ENCODE results near the gene ARID1A. TPM values are rescaled to one million over a fixed set of nuclear protein-coding genes. Genes with fewer than 3 reads are reported as not detected.

The ARID1A gene
- total RNA-seq, 1 donor from 2014 or later = 70.0 TPM

GRCh38 chr1:26784886-26785285 lies 89.1 kb downstream of the ARID1A start:
- no peak for TF ChIP-seq CTCF (IDR thresholded peaks at IDR 0.05)
- Mint-ChIP-seq H3K27me3 (ENCODE audit: unreplicated experiment) (no peaks in the 10 kb centered on the region), H3K27ac (ENCODE audit: unreplicated experiment) (peak overlapping the region; percentile 100), H3K4me3 (ENCODE audit: unreplicated experiment) (no peak overlapping the region), H3K4me1 (ENCODE audit: unreplicated experiment) (peaks cover 76% of the 10 kb centered on the region), H3K36me3 (ENCODE audit: unreplicated experiment) (peaks cover 19% of the 10 kb centered on the region), H3K9me3 (ENCODE audit: unreplicated experiment) (no peaks in the 10 kb centered on the region)
- no peak for DNase-seq (ENCODE audit: extremely low spot score, unreplicated experiment)

GRCh38 chr1:26785611-26786436 lies 90.0 kb downstream of the ARID1A start:
- Mint-ChIP-seq H3K4me3 (ENCODE audit: unreplicated experiment) (peak overlapping the region; percentile 95), H3K27me3 (ENCODE audit: unreplicated experiment) (no peaks in the 10 kb centered on the region), H3K36me3 (ENCODE audit: unreplicated experiment) (peaks cover 19% of the 10 kb centered on the region)

GRCh38 chr1:26786437-26787380 lies 90.9 kb downstream of the ARID1A start:
- Mint-ChIP-seq H3K27ac (ENCODE audit: unreplicated experiment) (peak overlapping the region; percentile 100), H3K36me3 (ENCODE audit: unreplicated experiment) (peaks cover 17% of the 10 kb centered on the region), H3K4me3 (ENCODE audit: unreplicated experiment) (peak overlapping the region; percentile 95), H3K9me3 (ENCODE audit: unreplicated experiment) (no peaks in the 10 kb centered on the region), H3K4me1 (ENCODE audit: unreplicated experiment) (peaks cover 75% of the 10 kb centered on the region), H3K27me3 (ENCODE audit: unreplicated experiment) (no peaks in the 10 kb centered on the region)
- TF ChIP-seq CTCF (IDR thresholded peaks at IDR 0.05) = no peak
- no peak for DNase-seq (ENCODE audit: extremely low spot score, unreplicated experiment)

More at GRCh38 chr1:26785611-26786436, 90.0 kb downstream of the ARID1A start:
- Mint-ChIP-seq H3K27ac (ENCODE audit: unreplicated experiment) (peak overlapping the region; percentile 100), H3K4me1 (ENCODE audit: unreplicated experiment) (peaks cover 82% of the 10 kb centered on the region), H3K9me3 (ENCODE audit: unreplicated experiment) (no peaks in the 10 kb centered on the region)
- no peak for TF ChIP-seq CTCF (IDR thresholded peaks at IDR 0.05)
- DNase-seq (ENCODE audit: extremely low spot score, unreplicated experiment) = no peak

GRCh38 chr1:26787381-26787705 lies 91.5 kb downstream of the ARID1A start:
- peaks cover 13% of the 10 kb centered on the region for H3K36me3 Mint-ChIP-seq (ENCODE audit: unreplicated experiment)
- peak overlapping the region; percentile 100 for H3K27ac Mint-ChIP-seq (ENCODE audit: unreplicated experiment)
- peak overlapping the region; percentile 95 for H3K4me3 Mint-ChIP-seq (ENCODE audit: unreplicated experiment)
- H3K9me3 Mint-ChIP-seq (ENCODE audit: unreplicated experiment) = no peaks in the 10 kb centered on the region
- no peak for DNase-seq (ENCODE audit: extremely low spot score, unreplicated experiment)
- no peak for TF ChIP-seq CTCF (IDR thresholded peaks at IDR 0.05)
- H3K27me3 Mint-ChIP-seq (ENCODE audit: unreplicated experiment) = no peaks in the 10 kb centered on the region
- peaks cover 72% of the 10 kb centered on the region for H3K4me1 Mint-ChIP-seq (ENCODE audit: unreplicated experiment)
